RWPE2 (cell line): ENCODE results near the gene MLF2.
"Not testable (repeated sequence)": the region's sequence is repeated elsewhere in the genome, so short reads cannot be mapped to it uniquely, and the experiment has no call there.

Experiments used
- ATAC-seq: fragments of 200-7000 bp; cut with Tn5 transposase; 3 replicates; pipeline ENCODE4 v1.9.1; 2021; ENCODE audit warnings: low read depth
- DNase-seq: peaks from one replicate; pipeline ENCODE4 v3.0.0-alpha.2; 2020; ENCODE audit warnings: low spot score
- H3K27ac ChIP-seq: fragments of 450-650 bp; 2 replicates; pipeline ENCODE4 v1.5.1; 2017; ENCODE audit warnings: mild to moderate bottlenecking; ENCODE audit not compliant: poor library complexity, severe bottlenecking
- H3K27me3 ChIP-seq: fragments of 250-450 bp; sonication (Bioruptor Pico); 2 replicates; pipeline ENCODE4 v1.5.1; 2021; ENCODE audit warnings: mild to moderate bottlenecking, moderate library complexity; ENCODE audit not compliant: insufficient read depth, poor library complexity, severe bottlenecking
- H3K36me3 ChIP-seq: fragments of 250-450 bp; sonication (Bioruptor Pico); 2 replicates; pipeline ENCODE4 v1.5.1; 2020; ENCODE audit warnings: low read depth, mild to moderate bottlenecking, moderate library complexity
- H3K4me1 ChIP-seq: fragments of 250-450 bp; sonication (Bioruptor Pico); 2 replicates; pipeline ENCODE4 v1.5.1; 2021; ENCODE audit warnings: mild to moderate bottlenecking, moderate library complexity; ENCODE audit not compliant: insufficient read depth, poor library complexity, severe bottlenecking
- H3K4me3 ChIP-seq: fragments of 250-450 bp; sonication (Bioruptor Pico); 2 replicates; pipeline ENCODE4 v1.5.1; 2021; ENCODE audit warnings: mild to moderate bottlenecking, moderate library complexity; ENCODE audit not compliant: severe bottlenecking
- H3K9me3 ChIP-seq: fragments of 250-450 bp; sonication (Bioruptor Pico); 2 replicates; pipeline ENCODE4 v1.5.1; 2021; ENCODE audit warnings: mild to moderate bottlenecking, moderate library complexity; ENCODE audit not compliant: severe bottlenecking
- TF ChIP-seq, protein P1 (sequence below): fragments of 450-650 bp; IDR thresholded peaks from one replicate; pipeline ENCODE4 v1.5.1; 2017; ENCODE audit warnings: mild to moderate bottlenecking, moderate library complexity; ENCODE audit not compliant: poor library complexity, severe bottlenecking

Gene MLF2

DNA sequence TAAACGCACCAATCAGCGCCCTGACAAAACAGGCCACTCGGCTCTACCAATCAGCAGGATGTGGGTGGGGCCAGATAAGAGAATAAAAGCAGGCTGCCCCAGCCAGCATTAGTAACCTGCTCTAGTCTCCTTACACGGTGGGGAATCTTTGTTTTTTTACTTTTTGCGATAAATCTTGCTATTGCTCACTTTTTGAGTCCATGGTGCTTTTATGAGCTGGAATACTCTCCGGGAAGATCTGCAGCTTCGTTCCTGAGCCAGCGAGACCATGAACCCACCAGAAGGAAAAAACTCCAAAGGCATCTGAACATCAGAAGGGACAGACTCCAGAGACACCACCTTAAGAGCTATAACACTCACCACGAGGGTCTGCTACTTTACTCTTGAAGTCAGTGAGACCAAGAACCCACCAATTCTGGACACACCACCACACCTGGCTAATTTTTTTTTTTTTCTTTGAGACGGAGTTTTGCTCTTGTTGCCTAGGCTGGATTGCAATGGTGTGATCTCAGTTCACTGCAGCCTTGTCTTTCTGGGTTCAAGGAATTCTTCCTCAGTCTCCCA is 36.0 kb downstream of the MLF2 start:
- Histone ChIP-seq H3K36me3 (no peaks in the 10 kb centered on the region), H3K4me1 (no peaks in the 10 kb centered on the region), H3K27ac (no peak overlapping the region), H3K9me3 (no peaks in the 10 kb centered on the region), H3K27me3 (no peaks in the 10 kb centered on the region), H3K4me3 (no peak overlapping the region)
- DNase-seq (no peak), ATAC-seq (no peak)
- TF ChIP-seq, protein P1, sequence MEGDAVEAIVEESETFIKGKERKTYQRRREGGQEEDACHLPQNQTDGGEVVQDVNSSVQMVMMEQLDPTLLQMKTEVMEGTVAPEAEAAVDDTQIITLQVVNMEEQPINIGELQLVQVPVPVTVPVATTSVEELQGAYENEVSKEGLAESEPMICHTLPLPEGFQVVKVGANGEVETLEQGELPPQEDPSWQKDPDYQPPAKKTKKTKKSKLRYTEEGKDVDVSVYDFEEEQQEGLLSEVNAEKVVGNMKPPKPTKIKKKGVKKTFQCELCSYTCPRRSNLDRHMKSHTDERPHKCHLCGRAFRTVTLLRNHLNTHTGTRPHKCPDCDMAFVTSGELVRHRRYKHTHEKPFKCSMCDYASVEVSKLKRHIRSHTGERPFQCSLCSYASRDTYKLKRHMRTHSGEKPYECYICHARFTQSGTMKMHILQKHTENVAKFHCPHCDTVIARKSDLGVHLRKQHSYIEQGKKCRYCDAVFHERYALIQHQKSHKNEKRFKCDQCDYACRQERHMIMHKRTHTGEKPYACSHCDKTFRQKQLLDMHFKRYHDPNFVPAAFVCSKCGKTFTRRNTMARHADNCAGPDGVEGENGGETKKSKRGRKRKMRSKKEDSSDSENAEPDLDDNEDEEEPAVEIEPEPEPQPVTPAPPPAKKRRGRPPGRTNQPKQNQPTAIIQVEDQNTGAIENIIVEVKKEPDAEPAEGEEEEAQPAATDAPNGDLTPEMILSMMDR, result no peak

DNA sequence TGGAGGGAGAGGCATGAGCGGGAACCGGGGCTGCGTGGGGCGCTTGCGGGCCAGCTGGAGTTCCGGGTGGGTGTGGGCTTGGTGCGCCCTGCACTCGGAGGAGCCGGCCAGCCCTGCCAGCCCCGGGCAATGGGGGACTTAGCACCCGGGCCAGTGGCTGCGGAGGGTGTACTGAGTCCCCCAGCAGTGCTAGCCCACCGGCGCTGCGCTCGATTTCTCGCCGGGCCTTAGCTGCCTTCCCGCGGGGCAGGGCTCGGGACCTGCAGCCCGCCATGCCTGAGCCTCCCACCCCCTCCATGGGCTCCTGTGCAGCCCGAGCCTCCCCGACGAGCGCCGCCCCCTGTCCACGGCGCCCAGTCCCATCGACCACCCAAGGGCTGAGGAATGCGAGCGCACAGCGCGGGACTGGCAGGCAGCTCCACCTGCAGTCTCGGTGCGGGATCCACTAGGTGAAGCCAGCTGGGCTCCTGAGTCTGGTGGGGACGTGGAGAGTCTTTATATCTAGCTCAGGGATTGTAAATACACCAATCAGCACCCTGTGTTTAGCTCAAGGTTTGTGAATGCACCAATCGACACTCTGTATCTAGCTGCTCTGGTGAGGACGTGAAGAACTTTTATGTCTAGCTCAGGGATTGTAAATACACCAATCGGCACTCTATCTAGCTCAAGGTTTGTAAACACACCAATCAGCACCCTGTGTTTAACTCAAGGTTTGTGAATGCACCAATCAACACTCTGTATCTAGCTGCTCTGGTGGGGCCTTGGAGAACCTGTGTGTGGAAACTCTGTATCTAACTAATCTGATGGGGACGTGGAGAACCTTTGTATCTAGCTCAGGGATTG is 36.7 kb downstream of the MLF2 start:
- not testable (repeated sequence) for H3K27ac ChIP-seq, ATAC-seq

DNA sequence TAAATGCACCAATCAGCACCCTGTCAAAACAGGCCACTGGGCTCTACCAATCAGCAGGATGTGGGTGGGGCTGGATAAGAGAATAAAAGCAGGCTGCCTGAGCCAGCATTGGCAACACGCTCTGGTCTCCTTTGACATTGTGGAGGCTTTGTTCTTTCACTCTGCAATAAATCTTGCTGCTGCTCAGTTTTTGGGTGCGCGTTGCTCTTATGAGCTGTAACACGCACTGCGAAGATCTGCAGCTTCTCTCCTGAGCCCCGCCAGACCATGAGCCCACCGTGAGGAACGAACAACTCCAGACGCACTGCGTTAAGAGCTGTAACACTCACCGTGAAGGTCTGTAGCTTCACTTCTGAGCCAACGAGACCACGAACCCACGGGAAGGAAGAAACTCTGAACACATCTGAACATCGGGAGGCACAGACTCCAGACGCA is 44.0 kb downstream of the MLF2 start:
- Histone ChIP-seq H3K27ac (no peak overlapping the region), H3K27me3 (no peaks in the 10 kb centered on the region), H3K9me3 (no peaks in the 10 kb centered on the region), H3K4me3 (no peak overlapping the region), H3K4me1 (no peaks in the 10 kb centered on the region), H3K36me3 (no peaks in the 10 kb centered on the region)
- ATAC-seq (no peak), DNase-seq (no peak)
- TF ChIP-seq, protein P1, result no peak

More for the DNA sequence above, 36.7 kb downstream of the MLF2 start:
- not testable (repeated sequence) for H3K27me3 ChIP-seq, H3K4me3 ChIP-seq, H3K4me1 ChIP-seq, DNase-seq, H3K36me3 ChIP-seq, H3K9me3 ChIP-seq

DNA sequence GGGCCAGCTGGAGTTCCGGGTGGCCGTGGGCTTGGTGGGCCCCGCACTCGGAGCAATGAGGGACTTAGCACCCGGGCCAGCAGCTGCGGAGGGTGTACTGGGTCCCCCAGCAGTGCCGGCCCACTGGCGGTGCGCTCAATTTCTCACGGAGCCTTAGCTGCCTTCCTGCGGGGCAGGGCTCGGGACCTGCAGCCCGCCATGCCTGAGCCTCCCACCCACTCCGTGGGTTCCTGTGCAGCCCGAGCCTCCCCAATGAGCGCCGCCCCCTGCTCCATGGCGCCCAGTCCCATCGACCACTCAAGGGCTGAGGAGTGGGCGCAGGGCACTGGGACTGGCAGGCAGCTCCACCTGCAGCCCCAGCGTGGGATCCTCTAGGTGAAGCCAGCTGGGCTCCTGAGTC is 44.6 kb downstream of the MLF2 start:
- not testable (repeated sequence) for DNase-seq, H3K27ac ChIP-seq, H3K36me3 ChIP-seq, H3K4me1 ChIP-seq, H3K27me3 ChIP-seq, H3K4me3 ChIP-seq, H3K9me3 ChIP-seq, ATAC-seq

DNA sequence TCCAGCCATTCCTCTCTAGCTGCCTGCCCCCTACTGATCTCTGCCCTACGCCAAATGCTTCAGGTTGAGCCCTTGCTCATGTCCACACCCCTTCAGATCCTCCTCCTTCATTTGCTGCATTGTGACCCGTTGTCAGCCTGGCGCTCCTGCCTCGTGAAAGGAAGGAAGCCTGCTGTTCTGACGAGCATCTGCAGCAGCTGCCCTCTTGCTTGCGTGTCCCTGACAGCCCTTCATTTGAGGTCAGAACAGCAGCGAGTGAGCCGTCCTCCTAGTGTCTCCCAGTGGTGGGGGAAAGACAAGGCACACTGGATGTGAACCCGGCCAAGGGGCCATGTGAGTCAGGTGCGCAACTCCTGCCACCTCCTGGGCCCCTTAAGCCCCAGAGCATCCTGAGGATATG is 49.3 kb downstream of the MLF2 start:
- no peak for ATAC-seq
- DNase-seq, result no peak

More for the DNA sequence above, 49.3 kb downstream of the MLF2 start:
- Histone ChIP-seq H3K27ac (no peak overlapping the region), H3K4me1 (no peaks in the 10 kb centered on the region), H3K9me3 (no peaks in the 10 kb centered on the region), H3K4me3 (no peak overlapping the region), H3K36me3 (no peaks in the 10 kb centered on the region), H3K27me3 (peaks cover 9% of the 10 kb centered on the region)
- TF ChIP-seq, protein P1, result no peak
